Mesendoderm (in vitro differentiated cells): ENCODE measurements around the gene TSPAN5.

Experiments
- DNase-seq: peaks from one replicate; pipeline ENCODE4 v3.0.0; 2013
- H2AK5ac ChIP-seq: 2 replicates; pipeline ENCODE4 v1.6.1; 2013; ENCODE audit warnings: low read length, inconsistent platforms
- H2BK120ac ChIP-seq: 2 replicates; pipeline ENCODE4 v1.6.1; 2013; ENCODE audit warnings: low read depth, mild to moderate bottlenecking, low read length, moderate library complexity, mixed read lengths
- H2BK15ac ChIP-seq: replicated peaks from 2 replicates; pipeline ENCODE4 v1.6.1; 2013; ENCODE audit warnings: low read depth, mild to moderate bottlenecking, moderate library complexity
- H2BK5ac ChIP-seq: 2 replicates; pipeline ENCODE4 v1.6.1; 2013; ENCODE audit warnings: low read length, inconsistent platforms
- H3K18ac ChIP-seq: 2 replicates; pipeline ENCODE4 v1.6.1; 2013; ENCODE audit warnings: mild to moderate bottlenecking, low read length, mixed read lengths
- H3K23ac ChIP-seq: one replicate; pipeline ENCODE4 v1.6.1; 2013; ENCODE audit warnings: low read length
- H3K27ac ChIP-seq: 2 replicates; pipeline ENCODE4 v1.5.1; 2013; ENCODE audit warnings: low read depth, mild to moderate bottlenecking, inconsistent platforms, low read length, moderate library complexity
- H3K27me3 ChIP-seq: 2 replicates; pipeline ENCODE4 v1.6.1; 2013; ENCODE audit warnings: low read length, control low read depth, mild to moderate bottlenecking, inconsistent platforms; ENCODE audit not compliant: insufficient read depth, poor library complexity
- H3K36me3 ChIP-seq: 2 replicates; pipeline ENCODE4 v1.6.1; 2013; ENCODE audit warnings: low read length, inconsistent platforms; ENCODE audit not compliant: control insufficient read depth, insufficient read depth
- H3K4ac ChIP-seq: one replicate; pipeline ENCODE4 v1.6.1; 2013; ENCODE audit warnings: low read depth, mild to moderate bottlenecking, low read length, moderate library complexity
- H3K4me1 ChIP-seq: 2 replicates; pipeline ENCODE4 v1.6.1; 2013; ENCODE audit warnings: low read depth, low read length, inconsistent platforms; ENCODE audit not compliant: control insufficient read depth
- H3K4me2 ChIP-seq: 2 replicates; pipeline ENCODE4 v1.6.1; 2013; ENCODE audit warnings: low read length
- H3K4me3 ChIP-seq: 2 replicates; pipeline ENCODE4 v1.5.1; 2013; ENCODE audit warnings: mild to moderate bottlenecking, low read length
- H3K56ac ChIP-seq: one replicate; pipeline ENCODE4 v1.6.1; 2013; ENCODE audit warnings: low read length
- H3K79me1 ChIP-seq: 2 replicates; pipeline ENCODE4 v1.6.1; 2013; ENCODE audit warnings: low read length, inconsistent platforms
- H3K79me2 ChIP-seq: 2 replicates; pipeline ENCODE4 v1.6.1; 2013; ENCODE audit warnings: mild to moderate bottlenecking, low read length; ENCODE audit not compliant: control insufficient read depth, insufficient read depth
- H3K9ac ChIP-seq: 2 replicates; pipeline ENCODE4 v1.6.1; 2013; ENCODE audit warnings: low read length, inconsistent platforms
- H4K5ac ChIP-seq: one replicate; pipeline ENCODE4 v1.6.1; 2013; ENCODE audit warnings: low read length
- H4K8ac ChIP-seq: one replicate; pipeline ENCODE4 v1.6.1; 2013; ENCODE audit warnings: low read depth, mild to moderate bottlenecking, control low read depth, low read length, moderate library complexity
- WGBS: extraction: QIAGEN DNeasy Blood & Tissue Kit; methylation state at CpG from one replicate; pipeline ENCODE4 v1.1.7; 2013; ENCODE audit warnings: low lambda C conversion rate, missing lambda C conversion rate; ENCODE audit not compliant: insufficient coverage; ENCODE audit errors: extremely low coverage; 5-methylcytosine and 5-hydroxymethylcytosine counted together

Gene TSPAN5

GRCh38 chr4:98521486-98521885 is 136.9 kb downstream of the TSPAN5 start:
- Histone ChIP-seq H4K5ac (no peak overlapping the region), H3K23ac (no peak overlapping the region), H3K4ac (no peak overlapping the region), H3K56ac (no peak overlapping the region), H3K27me3 (no peaks in the 10 kb centered on the region), H2BK15ac (no peak overlapping the region), H3K36me3 (no peaks in the 10 kb centered on the region), H3K79me1 (no peaks in the 10 kb centered on the region), H3K4me2 (no peak overlapping the region), H3K18ac (no peak overlapping the region), H3K27ac (no peak overlapping the region), H3K4me1 (peaks cover 2% of the 10 kb centered on the region), H4K8ac (no peak overlapping the region), H2BK120ac (no peak overlapping the region), H3K9ac (no peak overlapping the region), H3K79me2 (no peaks in the 10 kb centered on the region), H2AK5ac (no peak overlapping the region), H2BK5ac (no peak overlapping the region), H3K4me3 (no peak overlapping the region)
- DNase-seq = no peak

- no peak overlapping the region for H3K56ac ChIP-seq
- no peak overlapping the region for H2BK120ac ChIP-seq
- no peak overlapping the region for H3K4ac ChIP-seq
- no peak overlapping the region for H3K9ac ChIP-seq
- no peak overlapping the region for H3K27ac ChIP-seq
- H3K18ac ChIP-seq = no peak overlapping the region
- no peak overlapping the region for H4K8ac ChIP-seq
- no peaks in the 10 kb centered on the region for H3K36me3 ChIP-seq
- no CpG with 5 or more reads among the region's 7 CpGs for WGBS
- no peak overlapping the region for H2BK15ac ChIP-seq
- DNase-seq = no peak
- no peak overlapping the region for H3K4me2 ChIP-seq
- no peaks in the 10 kb centered on the region for H3K79me1 ChIP-seq
- no peak overlapping the region for H3K23ac ChIP-seq
- no peak overlapping the region for H4K5ac ChIP-seq
- H3K27me3 ChIP-seq = no peaks in the 10 kb centered on the region
- H2AK5ac ChIP-seq = no peak overlapping the region
- H3K4me3 ChIP-seq = no peak overlapping the region
- no peak overlapping the region for H2BK5ac ChIP-seq
- H3K4me1 ChIP-seq = peaks cover 2% of the 10 kb centered on the region
- no peaks in the 10 kb centered on the region for H3K79me2 ChIP-seq
Observed at GRCh38 chr4:98519268-98519977, 139.0 kb downstream of the TSPAN5 start.

DNA sequence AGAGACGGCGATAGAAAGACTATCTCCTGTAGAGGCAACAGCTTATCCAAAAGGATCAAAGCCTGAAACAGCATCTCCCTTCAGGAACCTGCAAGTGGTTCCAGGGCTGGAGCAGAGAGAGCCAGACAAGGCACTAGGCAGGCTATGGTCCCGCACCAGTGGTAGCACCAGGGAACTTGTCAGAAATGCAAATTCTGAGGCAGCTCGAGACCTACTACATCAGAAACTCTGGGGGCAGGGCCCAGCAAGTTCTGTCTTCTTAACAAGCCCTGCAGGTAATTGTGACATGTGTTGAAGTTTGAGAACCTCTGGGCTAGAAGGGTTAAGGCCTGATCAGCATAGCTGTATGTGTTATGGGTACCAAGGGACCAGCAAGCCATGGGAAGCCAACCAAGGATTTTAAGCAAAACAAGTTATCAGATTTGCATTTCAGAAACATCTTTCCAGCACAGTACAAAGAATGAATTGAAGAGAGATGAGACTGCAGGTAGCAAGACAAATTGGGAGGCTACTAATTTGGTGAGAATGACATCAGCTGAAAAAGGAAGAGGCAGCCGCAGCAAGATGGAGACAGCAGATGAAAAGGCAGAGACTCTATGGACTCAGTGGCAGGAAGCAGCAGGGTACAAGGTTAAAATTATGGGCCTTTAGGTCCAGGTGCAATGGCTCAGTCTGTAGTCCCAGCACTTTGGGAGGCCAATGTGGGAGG is 139.7 kb downstream of the TSPAN5 start:
- WGBS = no CpG with 5 or more reads among the region's 5 CpGs
- no peaks in the 10 kb centered on the region for H3K79me2 ChIP-seq
- no peak overlapping the region for H2BK5ac ChIP-seq
- H2AK5ac ChIP-seq = no peak overlapping the region
- no peak overlapping the region for H2BK120ac ChIP-seq
- H3K4me1 ChIP-seq = peaks cover 2% of the 10 kb centered on the region
- no peak overlapping the region for H4K8ac ChIP-seq
- H2BK15ac ChIP-seq = no peak overlapping the region
- no peak overlapping the region for H3K56ac ChIP-seq
- DNase-seq = peak; percentile 46
- no peak overlapping the region for H3K4me2 ChIP-seq
- H3K23ac ChIP-seq = no peak overlapping the region
- H3K4ac ChIP-seq = no peak overlapping the region
- no peak overlapping the region for H3K9ac ChIP-seq
- no peaks in the 10 kb centered on the region for H3K36me3 ChIP-seq
- no peaks in the 10 kb centered on the region for H3K27me3 ChIP-seq
- no peak overlapping the region for H3K18ac ChIP-seq
- H3K4me3 ChIP-seq = no peak overlapping the region
- no peak overlapping the region for H4K5ac ChIP-seq
- H3K27ac ChIP-seq = no peak overlapping the region
- H3K79me1 ChIP-seq = no peaks in the 10 kb centered on the region

GRCh38 chr4:98517218-98518021 is 141.0 kb downstream of the TSPAN5 start:
- H2BK5ac ChIP-seq = no peak overlapping the region
- H4K8ac ChIP-seq = no peak overlapping the region
- no peak overlapping the region for H3K4me2 ChIP-seq
- no peak overlapping the region for H4K5ac ChIP-seq
- H2BK15ac ChIP-seq = no peak overlapping the region
- H3K56ac ChIP-seq = no peak overlapping the region
- no peak overlapping the region for H3K23ac ChIP-seq
- H3K4me3 ChIP-seq = no peak overlapping the region
- no peak overlapping the region for H3K27ac ChIP-seq
- H2BK120ac ChIP-seq = no peak overlapping the region
- no peak overlapping the region for H3K9ac ChIP-seq
- H3K4me1 ChIP-seq = peaks cover 2% of the 10 kb centered on the region
- no peaks in the 10 kb centered on the region for H3K79me1 ChIP-seq
- no peaks in the 10 kb centered on the region for H3K36me3 ChIP-seq
- no peak for DNase-seq
- H2AK5ac ChIP-seq = no peak overlapping the region
- no peak overlapping the region for H3K18ac ChIP-seq
- no peaks in the 10 kb centered on the region for H3K27me3 ChIP-seq
- WGBS = no CpG with 5 or more reads among the region's 2 CpGs
- no peak overlapping the region for H3K4ac ChIP-seq
- no peaks in the 10 kb centered on the region for H3K79me2 ChIP-seq

DNA sequence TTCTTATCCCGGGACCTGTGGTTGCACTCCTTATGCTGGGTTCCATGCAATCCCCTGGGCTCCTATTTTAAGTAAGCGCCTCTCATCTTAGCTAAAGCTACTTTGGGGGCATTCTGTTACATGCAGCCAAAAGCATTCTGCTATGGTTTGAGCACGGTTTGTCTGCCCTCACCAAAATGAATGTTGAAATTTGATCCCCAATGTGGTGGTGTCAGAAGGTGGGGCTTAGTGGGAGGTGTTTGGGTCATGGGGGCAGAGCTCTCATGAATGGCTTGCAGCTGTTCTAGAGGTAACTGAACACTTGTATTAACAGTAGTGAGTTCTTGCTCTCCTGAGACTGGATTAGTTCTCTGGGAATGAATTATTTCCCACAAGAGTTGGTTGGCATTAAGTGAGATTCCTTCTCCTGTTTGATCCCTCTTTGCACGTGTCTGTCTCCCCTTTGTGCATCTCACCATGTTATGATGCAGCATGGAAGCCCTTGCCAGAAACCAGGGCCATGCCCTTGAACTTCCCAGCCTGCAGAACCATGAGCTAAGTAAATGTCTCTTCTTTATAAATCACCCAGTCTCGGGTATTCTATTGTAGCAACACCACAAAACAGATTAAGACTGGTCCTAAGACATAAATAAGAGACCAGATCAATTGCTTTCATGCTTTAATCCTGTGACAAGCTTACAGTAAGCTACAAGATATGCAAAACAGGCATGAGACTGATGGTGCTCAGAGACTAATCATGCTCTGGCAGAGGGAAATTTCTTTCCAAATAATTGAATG is 141.8 kb downstream of the TSPAN5 start:
- Histone ChIP-seq H4K5ac (no peak overlapping the region), H3K18ac (no peak overlapping the region), H3K27me3 (no peaks in the 10 kb centered on the region), H3K79me1 (no peaks in the 10 kb centered on the region), H3K36me3 (no peaks in the 10 kb centered on the region), H2BK15ac (no peak overlapping the region), H3K23ac (no peak overlapping the region), H3K4me2 (no peak overlapping the region), H2AK5ac (no peak overlapping the region), H3K79me2 (no peaks in the 10 kb centered on the region), H3K27ac (no peak overlapping the region), H4K8ac (no peak overlapping the region), H3K4me3 (no peak overlapping the region), H3K56ac (no peak overlapping the region), H2BK120ac (no peak overlapping the region), H3K9ac (no peak overlapping the region), H3K4ac (no peak overlapping the region), H2BK5ac (no peak overlapping the region), H3K4me1 (peaks cover 2% of the 10 kb centered on the region)
- WGBS = no CpG with 5 or more reads among the region's 5 CpGs
- DNase-seq = no peak
